A673 (cell line): ENCODE results near the gene ATP2B2.

ENCODE experiments used
- EZH2 ChIP-seq: fragments of 200-600 bp; sonication (generic); IDR thresholded peaks from 2 replicates; pipeline ENCODE4 v1.6.1; 2017; ENCODE audit warnings: borderline replicate concordance, low read depth, mild to moderate bottlenecking, mixed read lengths, antibody characterized with exemption, low read length; ENCODE audit not compliant: poor library complexity, severe bottlenecking
- TF ChIP-seq, protein P1 (sequence below): fragments of 300-800, 200-600 bp; sonication (generic); conservative IDR thresholded peaks from 2 replicates; pipeline ENCODE4 v1.5.1; 2017; ENCODE audit warnings: low read depth, mild to moderate bottlenecking, antibody characterized with exemption, low read length, moderate library complexity, mixed read lengths

DNA sequence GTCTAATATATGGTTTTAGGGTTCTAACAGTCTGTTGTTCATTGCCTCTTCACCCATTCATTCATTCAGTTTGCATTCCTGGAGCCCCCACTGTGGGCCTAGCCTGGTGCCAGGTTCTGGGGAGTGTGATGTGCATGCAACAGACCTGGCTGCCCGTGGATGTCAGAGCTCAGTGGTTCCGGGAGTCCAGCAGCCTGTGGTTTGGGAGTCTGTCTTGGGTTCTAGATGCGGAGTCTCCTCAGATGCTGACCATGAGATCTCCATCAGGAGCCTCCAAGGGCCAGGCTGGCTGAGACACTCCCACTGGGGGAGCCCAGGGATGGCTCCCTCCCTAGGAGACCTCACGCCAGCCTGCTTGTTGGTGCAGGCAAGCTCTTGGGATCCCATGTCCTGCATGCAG, 92.3 kb downstream of the ATP2B2 start:
- TF ChIP-seq, protein P1, sequence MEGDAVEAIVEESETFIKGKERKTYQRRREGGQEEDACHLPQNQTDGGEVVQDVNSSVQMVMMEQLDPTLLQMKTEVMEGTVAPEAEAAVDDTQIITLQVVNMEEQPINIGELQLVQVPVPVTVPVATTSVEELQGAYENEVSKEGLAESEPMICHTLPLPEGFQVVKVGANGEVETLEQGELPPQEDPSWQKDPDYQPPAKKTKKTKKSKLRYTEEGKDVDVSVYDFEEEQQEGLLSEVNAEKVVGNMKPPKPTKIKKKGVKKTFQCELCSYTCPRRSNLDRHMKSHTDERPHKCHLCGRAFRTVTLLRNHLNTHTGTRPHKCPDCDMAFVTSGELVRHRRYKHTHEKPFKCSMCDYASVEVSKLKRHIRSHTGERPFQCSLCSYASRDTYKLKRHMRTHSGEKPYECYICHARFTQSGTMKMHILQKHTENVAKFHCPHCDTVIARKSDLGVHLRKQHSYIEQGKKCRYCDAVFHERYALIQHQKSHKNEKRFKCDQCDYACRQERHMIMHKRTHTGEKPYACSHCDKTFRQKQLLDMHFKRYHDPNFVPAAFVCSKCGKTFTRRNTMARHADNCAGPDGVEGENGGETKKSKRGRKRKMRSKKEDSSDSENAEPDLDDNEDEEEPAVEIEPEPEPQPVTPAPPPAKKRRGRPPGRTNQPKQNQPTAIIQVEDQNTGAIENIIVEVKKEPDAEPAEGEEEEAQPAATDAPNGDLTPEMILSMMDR: no peak
- TF ChIP-seq EZH2: no peak
